Liver (tissue), 9 donors: ENCODE results near the gene EIF4G1. TPM values are rescaled to one million over a fixed set of nuclear protein-coding genes. Genes with fewer than 3 reads are reported as not detected.
A peak's percentile ranks its signal among the peaks of the same experiment; 100 is the strongest.

Source experiments
- DNase-seq: peaks from one replicate; pipeline ENCODE4 v3.0.0-alpha.2; 2017; ENCODE audit warnings: low spot score
- H3K27ac ChIP-seq, 2 donors: one replicate each; pipeline ENCODE4 v1.7.0; 2013; ENCODE audit warnings: inconsistent platforms in 2 of 2, low read length in 2 of 2, control low read depth in 1 of 2, low read depth in 1 of 2, mild to moderate bottlenecking in 1 of 2
- H3K27me3 ChIP-seq, 4 donors: one replicate each; pipeline versions ENCODE4 v1.6.1 to v1.7.0; 2013; ENCODE audit warnings: low read length in 3 of 4, inconsistent platforms in 1 of 4, mild to moderate bottlenecking in 1 of 4, moderate library complexity in 1 of 4; ENCODE audit not compliant: control insufficient read depth in 4 of 4, insufficient read depth in 4 of 4
- H3K36me3 ChIP-seq, 4 donors: one replicate each; pipeline versions ENCODE4 v1.6.1 to v1.7.0; 2013; ENCODE audit warnings: low read length in 3 of 4, mild to moderate bottlenecking in 3 of 4, low read depth in 1 of 4, moderate library complexity in 1 of 4; ENCODE audit not compliant: control insufficient read depth in 4 of 4, insufficient read depth in 3 of 4
- H3K4me1 ChIP-seq, 4 donors: one replicate each; pipeline versions ENCODE4 v1.6.1 to v1.7.0; 2013; ENCODE audit warnings: low read length in 3 of 4, mild to moderate bottlenecking in 3 of 4, moderate library complexity in 1 of 4; ENCODE audit not compliant: control insufficient read depth in 4 of 4, insufficient read depth in 4 of 4
- H3K4me3 ChIP-seq, 3 donors: one replicate each; pipeline versions ENCODE4 v1.6.1 to v1.7.0; 2013; ENCODE audit warnings: low read length in 3 of 3, control low read depth in 1 of 3, low read depth in 1 of 3, mild to moderate bottlenecking in 1 of 3
- H3K9ac ChIP-seq, 2 donors: one replicate each; pipeline ENCODE4 v1.7.0; 2013; ENCODE audit warnings: low read length in 2 of 2, mild to moderate bottlenecking in 2 of 2, moderate library complexity in 2 of 2, control low read depth in 1 of 2, low read depth in 1 of 2
- H3K9me3 ChIP-seq, 4 donors: one replicate each; pipeline versions ENCODE4 v1.6.1 to v1.7.0; 2013; ENCODE audit warnings: low read length in 3 of 4; ENCODE audit not compliant: control insufficient read depth in 4 of 4
- EGR1 ChIP-seq, 2 donors: IDR thresholded peaks; 2 replicates each; pipeline ENCODE4 v1.6.1; 2016 to 2018; ENCODE audit warnings: antibody characterized with exemption in 2 of 2, low read depth in 2 of 2
- FOXA2 ChIP-seq: IDR thresholded peaks from 2 replicates; pipeline ENCODE4 v1.6.1; 2016; ENCODE audit warnings: antibody characterized with exemption
- GABPA ChIP-seq, 2 donors: IDR thresholded peaks in 1 of 2; conservative IDR thresholded peaks in 1 of 2; 2 replicates each; pipeline ENCODE4 v1.6.1; 2016; ENCODE audit warnings: antibody characterized with exemption in 2 of 2, mild to moderate bottlenecking in 1 of 2, moderate library complexity in 1 of 2
- HNF4A ChIP-seq, 2 donors: conservative IDR thresholded peaks; 2 replicates each; pipeline ENCODE4 v1.6.1; 2016; ENCODE audit warnings: antibody characterized with exemption in 2 of 2, mild to moderate bottlenecking in 2 of 2
- HNF4G ChIP-seq: IDR thresholded peaks from 2 replicates; pipeline ENCODE4 v1.6.1; 2016; ENCODE audit warnings: antibody characterized with exemption
- JUND ChIP-seq, 2 donors: IDR thresholded peaks; 2 replicates each; pipeline ENCODE4 v1.6.1; 2016; ENCODE audit warnings: antibody characterized with exemption in 2 of 2
- NR2F2 ChIP-seq: IDR thresholded peaks from 2 replicates; pipeline ENCODE4 v1.6.1; 2016; ENCODE audit warnings: antibody characterized with exemption
- RAD21 ChIP-seq, 2 donors: IDR thresholded peaks; 2 replicates each; pipeline ENCODE4 v1.6.1; 2016; ENCODE audit warnings: antibody characterized with exemption in 2 of 2, mild to moderate bottlenecking in 2 of 2
- TAF1 ChIP-seq: conservative IDR thresholded peaks from 2 replicates; pipeline ENCODE4 v1.6.1; 2016; ENCODE audit warnings: antibody characterized with exemption, mild to moderate bottlenecking
- YY1 ChIP-seq: IDR thresholded peaks from 2 replicates; pipeline ENCODE4 v1.6.1; 2016; ENCODE audit warnings: antibody characterized with exemption, mild to moderate bottlenecking
- WGBS: extraction: QIAGEN DNeasy Blood & Tissue Kit; methylation state at CpG from one replicate; pipeline ENCODE4 v1.1.7; 2013; 5-methylcytosine and 5-hydroxymethylcytosine counted together
- polyA plus RNA-seq, 2 donors: library from polyadenylated mRNA; stranded (reverse) in 1 of 2; unstranded in 1 of 2; fragments of 200-250 nt in 1 of 2; fragments of >200 nt in 1 of 2; fragmentation: Nextera tagmentation in 1 of 2; extraction: Ambion mirVana in 1 of 2; gene quantifications; one replicate each; pipeline versions ENCODE4 v1.2.1 to v1.2.3, GENCODE V29; 2013 to 2015
- total RNA-seq, 2 donors: library from RNA; depleted of rRNA; stranded (reverse); fragments of >200 nt; gene quantifications; one replicate each; pipeline ENCODE4 v1.2.3, GENCODE V29; 2014
- TF ChIP-seq, protein P1 (sequence below): IDR thresholded peaks from 2 replicates; pipeline ENCODE4 v1.6.1; 2016; ENCODE audit warnings: antibody characterized with exemption
- TF ChIP-seq, protein P2 (sequence below): fragments of 150-350 bp; IDR thresholded peaks from 2 replicates; pipeline ENCODE4 v1.5.1; 2017; ENCODE audit warnings: improper control_type of control experiment, low read depth, low read length; ENCODE audit not compliant: missing input control
- TF ChIP-seq, protein P3 (sequence below): IDR thresholded peaks from 2 replicates; pipeline ENCODE4 v1.6.1; 2016; ENCODE audit warnings: antibody characterized with exemption
- TF ChIP-seq, protein P4 (sequence below): IDR thresholded peaks from 2 replicates; pipeline ENCODE4 v1.6.1; 2016; ENCODE audit warnings: antibody characterized with exemption, mild to moderate bottlenecking
- TF ChIP-seq, protein P5 (sequence below): IDR thresholded peaks from 2 replicates; pipeline ENCODE4 v1.6.1; 2016; ENCODE audit warnings: antibody characterized with exemption
- donor health status: healthy.
- donor health status: healthy.
- donor health status: healthy.
- donor health status: healthy.
- donor health status: healthy.

EIF4G1 gene
- total and polyA plus RNA-seq, 4 donors: 140 to 329 (median 207) TPM

DNA sequence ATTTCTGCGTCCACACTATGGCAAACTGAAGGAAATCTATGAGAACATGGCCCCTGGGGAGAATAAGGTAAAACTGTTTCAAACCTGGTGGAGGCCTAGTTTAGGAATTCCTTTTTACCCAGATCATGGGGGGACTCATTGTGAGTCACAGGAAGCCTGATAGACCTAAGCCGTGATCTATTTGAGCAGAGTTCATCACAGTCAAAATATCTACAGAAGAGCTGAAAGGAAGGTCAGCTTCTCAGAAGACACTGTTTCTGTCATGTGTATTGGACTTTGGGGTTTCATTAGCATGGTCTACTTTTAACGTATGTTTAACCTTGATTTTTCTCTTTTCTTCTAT lies 14.1 kb upstream of the EIF4G1 start:
- 85% methylated on average over 3 of the region's 3 CpGs for WGBS
- TF ChIP-seq, protein P1, sequence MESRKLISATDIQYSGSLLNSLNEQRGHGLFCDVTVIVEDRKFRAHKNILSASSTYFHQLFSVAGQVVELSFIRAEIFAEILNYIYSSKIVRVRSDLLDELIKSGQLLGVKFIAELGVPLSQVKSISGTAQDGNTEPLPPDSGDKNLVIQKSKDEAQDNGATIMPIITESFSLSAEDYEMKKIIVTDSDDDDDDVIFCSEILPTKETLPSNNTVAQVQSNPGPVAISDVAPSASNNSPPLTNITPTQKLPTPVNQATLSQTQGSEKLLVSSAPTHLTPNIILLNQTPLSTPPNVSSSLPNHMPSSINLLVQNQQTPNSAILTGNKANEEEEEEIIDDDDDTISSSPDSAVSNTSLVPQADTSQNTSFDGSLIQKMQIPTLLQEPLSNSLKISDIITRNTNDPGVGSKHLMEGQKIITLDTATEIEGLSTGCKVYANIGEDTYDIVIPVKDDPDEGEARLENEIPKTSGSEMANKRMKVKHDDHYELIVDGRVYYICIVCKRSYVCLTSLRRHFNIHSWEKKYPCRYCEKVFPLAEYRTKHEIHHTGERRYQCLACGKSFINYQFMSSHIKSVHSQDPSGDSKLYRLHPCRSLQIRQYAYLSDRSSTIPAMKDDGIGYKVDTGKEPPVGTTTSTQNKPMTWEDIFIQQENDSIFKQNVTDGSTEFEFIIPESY: no peak
- TF ChIP-seq, protein P2, sequence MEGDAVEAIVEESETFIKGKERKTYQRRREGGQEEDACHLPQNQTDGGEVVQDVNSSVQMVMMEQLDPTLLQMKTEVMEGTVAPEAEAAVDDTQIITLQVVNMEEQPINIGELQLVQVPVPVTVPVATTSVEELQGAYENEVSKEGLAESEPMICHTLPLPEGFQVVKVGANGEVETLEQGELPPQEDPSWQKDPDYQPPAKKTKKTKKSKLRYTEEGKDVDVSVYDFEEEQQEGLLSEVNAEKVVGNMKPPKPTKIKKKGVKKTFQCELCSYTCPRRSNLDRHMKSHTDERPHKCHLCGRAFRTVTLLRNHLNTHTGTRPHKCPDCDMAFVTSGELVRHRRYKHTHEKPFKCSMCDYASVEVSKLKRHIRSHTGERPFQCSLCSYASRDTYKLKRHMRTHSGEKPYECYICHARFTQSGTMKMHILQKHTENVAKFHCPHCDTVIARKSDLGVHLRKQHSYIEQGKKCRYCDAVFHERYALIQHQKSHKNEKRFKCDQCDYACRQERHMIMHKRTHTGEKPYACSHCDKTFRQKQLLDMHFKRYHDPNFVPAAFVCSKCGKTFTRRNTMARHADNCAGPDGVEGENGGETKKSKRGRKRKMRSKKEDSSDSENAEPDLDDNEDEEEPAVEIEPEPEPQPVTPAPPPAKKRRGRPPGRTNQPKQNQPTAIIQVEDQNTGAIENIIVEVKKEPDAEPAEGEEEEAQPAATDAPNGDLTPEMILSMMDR: no peak
- TF ChIP-seq HNF4A (conservative IDR thresholded peaks at IDR 0.05) (no peak), RAD21 (IDR thresholded peaks at IDR 0.05) (no peak), HNF4G (no peak), NR2F2 (no peak), EGR1 (IDR thresholded peaks at IDR 0.05; ENCODE audit: low read depth in 2 of 2) (no peak), GABPA (IDR thresholded peaks at IDR 0.05 in 1 of 2, conservative IDR thresholded peaks at IDR 0.05 in 1 of 2) (no peak), TAF1 (no peak), YY1 (no peak)
- TF ChIP-seq, protein P3, sequence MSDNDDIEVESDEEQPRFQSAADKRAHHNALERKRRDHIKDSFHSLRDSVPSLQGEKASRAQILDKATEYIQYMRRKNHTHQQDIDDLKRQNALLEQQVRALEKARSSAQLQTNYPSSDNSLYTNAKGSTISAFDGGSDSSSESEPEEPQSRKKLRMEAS: no peak
- TF ChIP-seq, protein P4, sequence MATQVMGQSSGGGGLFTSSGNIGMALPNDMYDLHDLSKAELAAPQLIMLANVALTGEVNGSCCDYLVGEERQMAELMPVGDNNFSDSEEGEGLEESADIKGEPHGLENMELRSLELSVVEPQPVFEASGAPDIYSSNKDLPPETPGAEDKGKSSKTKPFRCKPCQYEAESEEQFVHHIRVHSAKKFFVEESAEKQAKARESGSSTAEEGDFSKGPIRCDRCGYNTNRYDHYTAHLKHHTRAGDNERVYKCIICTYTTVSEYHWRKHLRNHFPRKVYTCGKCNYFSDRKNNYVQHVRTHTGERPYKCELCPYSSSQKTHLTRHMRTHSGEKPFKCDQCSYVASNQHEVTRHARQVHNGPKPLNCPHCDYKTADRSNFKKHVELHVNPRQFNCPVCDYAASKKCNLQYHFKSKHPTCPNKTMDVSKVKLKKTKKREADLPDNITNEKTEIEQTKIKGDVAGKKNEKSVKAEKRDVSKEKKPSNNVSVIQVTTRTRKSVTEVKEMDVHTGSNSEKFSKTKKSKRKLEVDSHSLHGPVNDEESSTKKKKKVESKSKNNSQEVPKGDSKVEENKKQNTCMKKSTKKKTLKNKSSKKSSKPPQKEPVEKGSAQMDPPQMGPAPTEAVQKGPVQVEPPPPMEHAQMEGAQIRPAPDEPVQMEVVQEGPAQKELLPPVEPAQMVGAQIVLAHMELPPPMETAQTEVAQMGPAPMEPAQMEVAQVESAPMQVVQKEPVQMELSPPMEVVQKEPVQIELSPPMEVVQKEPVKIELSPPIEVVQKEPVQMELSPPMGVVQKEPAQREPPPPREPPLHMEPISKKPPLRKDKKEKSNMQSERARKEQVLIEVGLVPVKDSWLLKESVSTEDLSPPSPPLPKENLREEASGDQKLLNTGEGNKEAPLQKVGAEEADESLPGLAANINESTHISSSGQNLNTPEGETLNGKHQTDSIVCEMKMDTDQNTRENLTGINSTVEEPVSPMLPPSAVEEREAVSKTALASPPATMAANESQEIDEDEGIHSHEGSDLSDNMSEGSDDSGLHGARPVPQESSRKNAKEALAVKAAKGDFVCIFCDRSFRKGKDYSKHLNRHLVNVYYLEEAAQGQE: no peak
- TF ChIP-seq, protein P5, sequence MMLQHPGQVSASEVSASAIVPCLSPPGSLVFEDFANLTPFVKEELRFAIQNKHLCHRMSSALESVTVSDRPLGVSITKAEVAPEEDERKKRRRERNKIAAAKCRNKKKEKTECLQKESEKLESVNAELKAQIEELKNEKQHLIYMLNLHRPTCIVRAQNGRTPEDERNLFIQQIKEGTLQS: no peak
- H3K4me3 ChIP-seq: peak overlapping the region in 2 of 3 donors; percentile 77 to 79
- no peak for DNase-seq
- peaks cover 0 to 17% (median 13%) of the 10 kb centered on the region in 4 donors for H3K4me1 ChIP-seq
- peaks cover 4 to 43% (median 40%) of the 10 kb centered on the region in 4 donors for H3K36me3 ChIP-seq
- no peaks in the 10 kb centered on the region for H3K9me3 ChIP-seq
- no peaks in the 10 kb centered on the region for H3K27me3 ChIP-seq
- no peak overlapping the region for H3K27ac ChIP-seq
- H3K9ac ChIP-seq: peak overlapping the region in 1 of 2 donors; percentile 67

DNA sequence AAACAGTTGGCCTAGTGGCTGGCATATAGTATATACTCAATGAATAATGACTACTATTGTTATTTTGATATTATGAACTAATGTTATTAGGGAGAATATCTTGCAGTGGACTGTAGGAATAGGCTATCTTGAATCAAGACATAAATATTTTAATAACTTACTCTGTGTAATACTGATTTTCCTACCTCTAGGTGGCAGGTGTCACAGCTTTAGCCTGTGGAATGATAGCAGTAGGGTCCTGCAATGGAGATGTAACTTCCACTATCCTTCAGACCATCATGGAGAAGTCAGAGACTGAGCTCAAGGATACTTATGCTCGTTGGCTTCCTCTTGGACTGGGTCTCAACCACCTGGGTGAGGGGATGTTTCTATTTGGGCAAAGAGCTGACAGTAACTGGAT lies 8.8 kb upstream of the EIF4G1 start:
- 68% methylated on average over 1 of the region's 1 CpG for WGBS
- no peaks in the 10 kb centered on the region for H3K27me3 ChIP-seq
- H3K9me3 ChIP-seq: no peaks in the 10 kb centered on the region
- peaks cover 14 to 77% (median 69%) of the 10 kb centered on the region in 4 donors for H3K36me3 ChIP-seq
- DNase-seq: no peak
- peaks cover 0 to 3% (median under 1%) of the 10 kb centered on the region in 4 donors for H3K4me1 ChIP-seq
- H3K4me3 ChIP-seq: no peak overlapping the region
- H3K27ac ChIP-seq: no peak overlapping the region
- H3K9ac ChIP-seq: no peak overlapping the region
- no peak for TF ChIP-seq NR2F2
- TF ChIP-seq, protein P2: peak; percentile 15
- TF ChIP-seq HNF4A (conservative IDR thresholded peaks at IDR 0.05): no peak
- no peak for TF ChIP-seq FOXA2
- TF ChIP-seq TAF1: no peak
- TF ChIP-seq, protein P4: no peak
- no peak for TF ChIP-seq JUND (IDR thresholded peaks at IDR 0.05)
- TF ChIP-seq EGR1 (IDR thresholded peaks at IDR 0.05; ENCODE audit: low read depth in 2 of 2): no peak
- TF ChIP-seq, protein P3: no peak
